Parathyroid adenoma (tissue), 2 donors: ENCODE results near the gene SYNGR4.
"Not testable (repeated sequence)": the region's sequence is repeated elsewhere in the genome, so short reads cannot be mapped to it uniquely, and the experiment has no call there.

Source experiments
- H2AFZ ChIP-seq: fragments of 300-600 bp; sonication (generic); one replicate; pipeline ENCODE4 v1.7.0; 2017; ENCODE audit warnings: antibody characterized with exemption, mild to moderate bottlenecking
- H3K27ac ChIP-seq: fragments of 300-600 bp; sonication (generic); one replicate; pipeline ENCODE4 v1.7.0; 2017
- H3K27me3 ChIP-seq: fragments of 300-600 bp; sonication (generic); one replicate; pipeline ENCODE4 v1.7.0; 2017; ENCODE audit warnings: low read length; ENCODE audit not compliant: control insufficient read depth, insufficient read depth
- H3K36me3 ChIP-seq: fragments of 300-600 bp; sonication (generic); one replicate; pipeline ENCODE4 v1.7.0; 2017; ENCODE audit warnings: low read length; ENCODE audit not compliant: control insufficient read depth, insufficient read depth
- H3K4me1 ChIP-seq: fragments of 300-600 bp; sonication (generic); one replicate; pipeline ENCODE4 v1.7.0; 2017; ENCODE audit warnings: control low read depth
- H3K4me2 ChIP-seq: fragments of 300-600 bp; sonication (generic); one replicate; pipeline ENCODE4 v1.7.0; 2017; ENCODE audit warnings: low read length
- H3K4me3 ChIP-seq: fragments of 300-600 bp; sonication (generic); one replicate; pipeline ENCODE4 v1.7.0; 2017; ENCODE audit warnings: low read depth, low read length
- H3K79me2 ChIP-seq: fragments of 300-600 bp; sonication (generic); one replicate; pipeline ENCODE4 v1.7.0; 2017; ENCODE audit warnings: control low read depth
- H3K9ac ChIP-seq: fragments of 300-600 bp; sonication (generic); one replicate; pipeline ENCODE4 v1.7.0; 2017; ENCODE audit warnings: mild to moderate bottlenecking
- H3K9me3 ChIP-seq: fragments of 300-600 bp; sonication (generic); one replicate; pipeline ENCODE4 v1.7.0; 2017; ENCODE audit warnings: low read length; ENCODE audit not compliant: control insufficient read depth
- CTCF ChIP-seq: fragments of 300-600 bp; sonication (generic); IDR thresholded peaks from one replicate; pipeline ENCODE4 v1.7.0; 2017; ENCODE audit warnings: antibody characterized with exemption, mild to moderate bottlenecking
- donor health status: primary hyperparathyroidism.

Gene SYNGR4

GRCh38 chr19:48363810-48364597 is at the start of gene SYNGR4, which contains the start of gene TMEM143:
Gene SYNGR4 (plus strand): TSS chr19:48364367. CDS start chr19:48365843, 1,476 bp downstream.
Gene TMEM143 (minus strand): TSS chr19:48363940. CDS start chr19:48363920, 20 bp downstream.
- Histone ChIP-seq H3K27me3 (no peaks in the 10 kb centered on the region), H3K79me2 (no peaks in the 10 kb centered on the region), H3K27ac (peak within 1 kb of the TSS; percentile 93), H3K4me1 (peaks cover 10% of the 10 kb centered on the region), H2AFZ (peak within 1 kb of the TSS; percentile 88), H3K4me3 (peak within 1 kb of the TSS; percentile 61), H3K4me2 (peak within 1 kb of the TSS; percentile 75), H3K9me3 (no peaks in the 10 kb centered on the region), H3K36me3 (no peaks in the 10 kb centered on the region), H3K9ac (peak within 1 kb of the TSS; percentile 69)
- no peak for TF ChIP-seq CTCF

GRCh38 chr19:48315712-48316111 is 48.5 kb upstream of the SYNGR4 start:
- H3K36me3 ChIP-seq: no peaks in the 10 kb centered on the region
- no peaks in the 10 kb centered on the region for H3K9me3 ChIP-seq
- peaks cover 7% of the 10 kb centered on the region for H3K4me1 ChIP-seq
- H2AFZ ChIP-seq: no peak overlapping the region
- H3K27ac ChIP-seq: no peak overlapping the region
- no peaks in the 10 kb centered on the region for H3K79me2 ChIP-seq
- H3K4me3 ChIP-seq: no peak overlapping the region
- no peak overlapping the region for H3K9ac ChIP-seq
- TF ChIP-seq CTCF: no peak
- H3K4me2 ChIP-seq: no peak overlapping the region
- H3K27me3 ChIP-seq: no peaks in the 10 kb centered on the region

GRCh38 chr19:48317708-48317960 is 46.5 kb upstream of the SYNGR4 start:
- H3K79me2 ChIP-seq, H3K27ac ChIP-seq, H3K9me3 ChIP-seq, H2AFZ ChIP-seq, H3K4me2 ChIP-seq, H3K9ac ChIP-seq, H3K27me3 ChIP-seq, H3K36me3 ChIP-seq, H3K4me3 ChIP-seq: not testable (repeated sequence)
- peaks cover 12% of the 10 kb centered on the region for H3K4me1 ChIP-seq

- H3K36me3 ChIP-seq: no peaks in the 10 kb centered on the region
- H3K79me2 ChIP-seq: no peaks in the 10 kb centered on the region
- H3K27ac ChIP-seq: no peak overlapping the region
- peaks cover 12% of the 10 kb centered on the region for H3K4me1 ChIP-seq
- H3K9me3 ChIP-seq: no peaks in the 10 kb centered on the region
- no peaks in the 10 kb centered on the region for H3K27me3 ChIP-seq
- H3K4me2 ChIP-seq: no peak overlapping the region
- no peak overlapping the region for H2AFZ ChIP-seq
- H3K9ac ChIP-seq: no peak overlapping the region
- H3K4me3 ChIP-seq: no peak overlapping the region
- no peak for TF ChIP-seq CTCF
Measured at GRCh38 chr19:48318286-48318987, 45.7 kb upstream of the SYNGR4 start.

- TF ChIP-seq CTCF: peak; percentile 94
- Histone ChIP-seq H3K9me3 (no peaks in the 10 kb centered on the region), H3K4me2 (peak overlapping the region; percentile 94), H3K4me1 (peaks cover 12% of the 10 kb centered on the region), H3K79me2 (no peaks in the 10 kb centered on the region), H3K27ac (peak overlapping the region; percentile 96), H3K4me3 (peak overlapping the region; percentile 94), H3K36me3 (no peaks in the 10 kb centered on the region), H3K27me3 (no peaks in the 10 kb centered on the region), H3K9ac (no peak overlapping the region), H2AFZ (peak overlapping the region; percentile 93)
Measured at GRCh38 chr19:48319647-48320541, 44.3 kb upstream of the SYNGR4 start.
